Mesenchymal stem cell (in vitro differentiated cells and primary cell): ENCODE data around the gene GPR161.

ENCODE experiments used
- DNase-seq: peaks from one replicate; pipeline ENCODE4 v3.0.0-alpha.2; 2013
- H2AFZ ChIP-seq: one replicate; pipeline ENCODE4 v1.6.1; 2013; ENCODE audit warnings: low read depth, mild to moderate bottlenecking, control low read depth, inconsistent platforms, low read length, moderate library complexity
- H2AK5ac ChIP-seq: 2 replicates; pipeline ENCODE4 v1.6.1; 2013; ENCODE audit warnings: low read length, moderate library complexity, mild to moderate bottlenecking, inconsistent platforms; ENCODE audit not compliant: severe bottlenecking
- H2BK120ac ChIP-seq: one replicate; pipeline ENCODE4 v1.6.1; 2013; ENCODE audit warnings: low read depth, mild to moderate bottlenecking, inconsistent platforms, low read length, moderate library complexity
- H2BK12ac ChIP-seq, 2 experiments: one replicate each; pipeline ENCODE4 v1.6.1; 2013; ENCODE audit warnings: inconsistent platforms in 2 of 2, low read length in 2 of 2, mild to moderate bottlenecking in 2 of 2, moderate library complexity in 2 of 2, control low read depth in 1 of 2
- H2BK15ac ChIP-seq: one replicate; pipeline ENCODE4 v1.6.1; 2013; ENCODE audit warnings: mild to moderate bottlenecking, low read depth, inconsistent platforms; ENCODE audit not compliant: poor library complexity, severe bottlenecking
- H2BK5ac ChIP-seq: 2 replicates; pipeline ENCODE4 v1.6.1; 2013; ENCODE audit warnings: low read depth, mild to moderate bottlenecking, low read length, control low read depth, inconsistent platforms; ENCODE audit not compliant: poor library complexity, severe bottlenecking
- H3K14ac ChIP-seq, 2 experiments: one replicate each; pipeline ENCODE4 v1.6.1; 2013; ENCODE audit warnings: inconsistent platforms in 2 of 2, low read length in 2 of 2, control low read depth in 1 of 2, mild to moderate bottlenecking in 1 of 2, moderate library complexity in 1 of 2
- H3K18ac ChIP-seq, 2 experiments: one replicate each; pipeline ENCODE4 v1.6.1; 2013; ENCODE audit warnings: inconsistent platforms in 2 of 2, low read length in 2 of 2, control low read depth in 1 of 2, low read depth in 1 of 2, mild to moderate bottlenecking in 1 of 2
- H3K23ac ChIP-seq, 2 experiments: one replicate each; pipeline ENCODE4 v1.6.1; 2013; ENCODE audit warnings: inconsistent platforms in 2 of 2, low read length in 2 of 2, mild to moderate bottlenecking in 2 of 2, moderate library complexity in 2 of 2, control low read depth in 1 of 2
- H3K27ac ChIP-seq: 2 replicates; pipeline ENCODE4 v1.5.1; 2013; ENCODE audit warnings: mild to moderate bottlenecking, moderate library complexity, low read length, control low read depth, inconsistent platforms; ENCODE audit not compliant: poor library complexity, severe bottlenecking
- H3K27me3 ChIP-seq, 2 experiments: 2 replicates each; pipeline versions ENCODE4 v1.6.1 to v1.7.0; 2013; ENCODE audit warnings: low read length in 2 of 2, mild to moderate bottlenecking in 2 of 2, moderate library complexity in 2 of 2, control low read depth in 1 of 2, inconsistent platforms in 1 of 2; ENCODE audit not compliant: control insufficient read depth in 1 of 2, insufficient read depth in 1 of 2
- H3K36me3 ChIP-seq, 2 experiments: 2 replicates each; pipeline versions ENCODE4 v1.6.1 to v1.7.0; 2013; ENCODE audit warnings: low read length in 2 of 2, control low read depth in 1 of 2, inconsistent platforms in 1 of 2, low read depth in 1 of 2, mild to moderate bottlenecking in 1 of 2; ENCODE audit not compliant: insufficient read depth in 2 of 2, control insufficient read depth in 1 of 2
- H3K4ac ChIP-seq, 2 experiments: one replicate each; pipeline ENCODE4 v1.6.1; 2013; ENCODE audit warnings: inconsistent platforms in 2 of 2, low read length in 2 of 2, mild to moderate bottlenecking in 2 of 2, moderate library complexity in 2 of 2, control low read depth in 1 of 2, low read depth in 1 of 2
- H3K4me1 ChIP-seq: 2 replicates; pipeline ENCODE4 v1.6.1; 2013; ENCODE audit warnings: low read depth, low read length, control low read depth; ENCODE audit not compliant: control insufficient read depth, insufficient read depth
- H3K4me2 ChIP-seq: 2 replicates; pipeline ENCODE4 v1.6.1; 2013; ENCODE audit warnings: low read length, mild to moderate bottlenecking, inconsistent platforms; ENCODE audit not compliant: poor library complexity, severe bottlenecking
- H3K4me3 ChIP-seq, 2 experiments: 2 replicates each; pipeline versions ENCODE4 v1.5.1 to v1.7.0; 2013; ENCODE audit warnings: low read length in 2 of 2, mild to moderate bottlenecking in 2 of 2, control low read depth in 1 of 2, low read depth in 1 of 2; ENCODE audit not compliant: insufficient read depth in 1 of 2
- H3K79me1 ChIP-seq: replicated peaks from 2 replicates; pipeline ENCODE4 v1.6.1; 2013; ENCODE audit warnings: mild to moderate bottlenecking, control low read depth, low read length, inconsistent platforms; ENCODE audit not compliant: poor library complexity, severe bottlenecking
- H3K9ac ChIP-seq: 2 replicates; pipeline ENCODE4 v1.7.0; 2013; ENCODE audit warnings: mild to moderate bottlenecking, low read length, moderate library complexity
- H3K9me3 ChIP-seq: 2 replicates; pipeline ENCODE4 v1.7.0; 2013; ENCODE audit warnings: mild to moderate bottlenecking, low read length; ENCODE audit not compliant: control insufficient read depth
- H4K8ac ChIP-seq: one replicate; pipeline ENCODE4 v1.6.1; 2013; ENCODE audit warnings: inconsistent platforms, mild to moderate bottlenecking, low read length, moderate library complexity
- H4K91ac ChIP-seq: one replicate; pipeline ENCODE4 v1.6.1; 2013; ENCODE audit warnings: mild to moderate bottlenecking, low read length, inconsistent platforms
- WGBS: methylation state at CpG from one replicate; pipeline ENCODE4 v1.1.7; 2013; ENCODE audit warnings: mixed read lengths; 5-methylcytosine and 5-hydroxymethylcytosine counted together

The GPR161 gene

GRCh38 chr1:168088511-168089325, 48.0 kb downstream of the GPR161 start:
- Histone ChIP-seq H3K36me3 (peaks cover 18 to 50% of the 10 kb centered on the region in 2 experiments), H2BK5ac (no peak overlapping the region), H3K9ac (no peak overlapping the region), H2AFZ (no peak overlapping the region), H2BK120ac (no peak overlapping the region), H4K8ac (no peak overlapping the region), H3K23ac (no peak overlapping the region), H3K79me1 (peaks cover 13% of the 10 kb centered on the region), H3K4ac (no peak overlapping the region), H3K4me1 (peaks cover 9% of the 10 kb centered on the region), H3K9me3 (no peaks in the 10 kb centered on the region), H3K14ac (no peak overlapping the region), H3K4me3 (no peak overlapping the region), H4K91ac (no peak overlapping the region), H3K27ac (no peak overlapping the region), H2BK15ac (no peak overlapping the region), H2AK5ac (no peak overlapping the region), H3K27me3 (no peaks in the 10 kb centered on the region), H3K4me2 (no peak overlapping the region), H3K18ac (no peak overlapping the region), H2BK12ac (no peak overlapping the region)
- WGBS: 96% methylated on average over 12 of the region's 14 CpGs
- no peak for DNase-seq

GRCh38 chr1:168087696-168088095, 49.0 kb downstream of the GPR161 start:
- Histone ChIP-seq H3K4me3 (no peak overlapping the region), H3K4ac (no peak overlapping the region), H3K9ac (no peak overlapping the region), H3K9me3 (no peaks in the 10 kb centered on the region), H3K27ac (no peak overlapping the region), H3K27me3 (no peaks in the 10 kb centered on the region), H3K4me2 (no peak overlapping the region), H2BK5ac (no peak overlapping the region), H3K79me1 (peaks cover 16% of the 10 kb centered on the region), H3K36me3 (peaks cover 18 to 51% of the 10 kb centered on the region in 2 experiments), H4K8ac (no peak overlapping the region), H2AK5ac (no peak overlapping the region), H2BK120ac (no peak overlapping the region), H3K14ac (no peak overlapping the region), H3K18ac (no peak overlapping the region), H2BK12ac (no peak overlapping the region), H3K4me1 (peaks cover 9% of the 10 kb centered on the region), H2AFZ (no peak overlapping the region), H3K23ac (no peak overlapping the region), H2BK15ac (no peak overlapping the region), H4K91ac (no peak overlapping the region)
- WGBS: 96% methylated on average over 9 of the region's 10 CpGs
- no peak for DNase-seq

- Histone ChIP-seq H4K91ac (no peak overlapping the region), H3K14ac (no peak overlapping the region), H3K23ac (no peak overlapping the region), H3K27me3 (no peaks in the 10 kb centered on the region), H2AK5ac (no peak overlapping the region), H3K9ac (no peak overlapping the region), H3K4me3 (no peak overlapping the region), H2BK15ac (no peak overlapping the region), H3K18ac (no peak overlapping the region), H3K9me3 (no peaks in the 10 kb centered on the region), H2BK120ac (no peak overlapping the region), H3K4me2 (no peak overlapping the region), H2AFZ (no peak overlapping the region), H3K36me3 (peaks cover 18 to 53% of the 10 kb centered on the region in 2 experiments), H2BK12ac (no peak overlapping the region), H3K4ac (no peak overlapping the region), H3K79me1 (peaks cover 14% of the 10 kb centered on the region), H4K8ac (no peak overlapping the region), H3K27ac (no peak overlapping the region), H2BK5ac (no peak overlapping the region), H3K4me1 (peaks cover 16% of the 10 kb centered on the region)
- no peak for DNase-seq
- WGBS: 100% methylated on average over 1 of the region's 2 CpGs
Measured at GRCh38 chr1:168086438-168086837, 50.3 kb downstream of the GPR161 start.

- H3K36me3 ChIP-seq: peaks cover 18 to 50% of the 10 kb centered on the region in 2 experiments
- no peak overlapping the region for H3K4me2 ChIP-seq
- WGBS: 97% methylated on average over 16 of the region's 16 CpGs
- H3K18ac ChIP-seq: no peak overlapping the region
- H3K4me1 ChIP-seq: peaks cover 16% of the 10 kb centered on the region
- no peak overlapping the region for H4K8ac ChIP-seq
- H2BK5ac ChIP-seq: no peak overlapping the region
- H3K79me1 ChIP-seq: peaks cover 9% of the 10 kb centered on the region
- no peak overlapping the region for H2AK5ac ChIP-seq
- no peak for DNase-seq
- no peak overlapping the region for H3K4ac ChIP-seq
- no peak overlapping the region for H2BK120ac ChIP-seq
- H3K23ac ChIP-seq: no peak overlapping the region
- no peak overlapping the region for H4K91ac ChIP-seq
- H2BK15ac ChIP-seq: no peak overlapping the region
- H3K4me3 ChIP-seq: no peak overlapping the region
- H3K27me3 ChIP-seq: no peaks in the 10 kb centered on the region
- H3K14ac ChIP-seq: no peak overlapping the region
- H3K27ac ChIP-seq: no peak overlapping the region
- H3K9ac ChIP-seq: peak overlapping the region; percentile 48
- H2BK12ac ChIP-seq: no peak overlapping the region
- H3K9me3 ChIP-seq: no peaks in the 10 kb centered on the region
- H2AFZ ChIP-seq: no peak overlapping the region
Measured at GRCh38 chr1:168085401-168085872, 51.3 kb downstream of the GPR161 start.
